Endothelial cell of umbilical vein (primary cell): Measurements from ENCODE around the gene SLX1A.
"Not testable (repeated sequence)": the region's sequence is repeated elsewhere in the genome, so short reads cannot be mapped to it uniquely, and the experiment has no call there.

Source experiments
- CTCF ChIP-seq, 2 donors: IDR thresholded peaks; 1 replicate in 1 of 2; 2 replicates in 1 of 2; pipeline ENCODE4 v1.5.1; 2011; ENCODE audit warnings: low read length in 2 of 2, mild to moderate bottlenecking in 2 of 2, moderate library complexity in 2 of 2, control low read depth in 1 of 2, inconsistent platforms in 1 of 2, low read depth in 1 of 2; ENCODE audit not compliant: insufficient read depth in 1 of 2; ENCODE audit errors: extremely low read depth in 1 of 2
- EZH2 ChIP-seq: IDR thresholded peaks from 2 replicates; pipeline ENCODE4 v1.6.1; 2012; ENCODE audit warnings: borderline replicate concordance, low read depth, mild to moderate bottlenecking, moderate library complexity, low read length, inconsistent platforms; ENCODE audit not compliant: severe bottlenecking
- FOS ChIP-seq: IDR thresholded peaks from 2 replicates; pipeline ENCODE4 v1.6.1; 2011; ENCODE audit warnings: mild to moderate bottlenecking, low read length, moderate library complexity, borderline replicate concordance; ENCODE audit not compliant: insufficient read depth
- GATA2 ChIP-seq: IDR thresholded peaks from 2 replicates; pipeline ENCODE4 v1.7.0; 2011; ENCODE audit warnings: low read depth, mild to moderate bottlenecking, moderate library complexity, mixed read lengths, low read length; ENCODE audit not compliant: insufficient read length, insufficient read depth
- JUN ChIP-seq: IDR thresholded peaks from 2 replicates; pipeline ENCODE4 v1.6.1; 2011; ENCODE audit warnings: borderline replicate concordance, low read depth; ENCODE audit not compliant: insufficient read length, insufficient read depth
- MAX ChIP-seq: IDR thresholded peaks from 2 replicates; pipeline ENCODE4 v1.6.1; 2011; ENCODE audit not compliant: insufficient read depth, insufficient read length
- MYC ChIP-seq: IDR thresholded peaks from one replicate; pipeline ENCODE4 v1.6.1; 2011; ENCODE audit warnings: mild to moderate bottlenecking, low read depth, low read length
- POLR2A ChIP-seq: IDR thresholded peaks from 2 replicates; pipeline ENCODE4 v1.6.1; 2012; ENCODE audit warnings: low read depth, mild to moderate bottlenecking, control low read depth, low read length
- POLR2AphosphoS5 ChIP-seq: IDR thresholded peaks from 2 replicates; pipeline ENCODE4 v1.6.1; 2012; ENCODE audit warnings: low read depth, mild to moderate bottlenecking, control low read depth, low read length, moderate library complexity; ENCODE audit not compliant: insufficient read depth

GRCh38 chr16:30206252-30206651 lies 12.6 kb downstream of the SLX1A start:
- TF ChIP-seq CTCF (IDR thresholded peaks at IDR 0.05; ENCODE audit: extremely low read depth in 1 of 2, insufficient read depth in 1 of 2, low read depth in 1 of 2, low read length in 2 of 2); GATA2; EZH2; MYC; POLR2A; POLR2AphosphoS5; FOS; MAX; JUN: not testable (repeated sequence)
